ENCODE measurements around the gene KCND2. TPM values are rescaled to one million over a fixed set of nuclear protein-coding genes. Genes with fewer than 3 reads are reported as not detected.

Gene KCND2
- polyA plus RNA-seq, 1 of the 3 experiments (the other 2 are of a cell fraction) = not detected

DNA sequence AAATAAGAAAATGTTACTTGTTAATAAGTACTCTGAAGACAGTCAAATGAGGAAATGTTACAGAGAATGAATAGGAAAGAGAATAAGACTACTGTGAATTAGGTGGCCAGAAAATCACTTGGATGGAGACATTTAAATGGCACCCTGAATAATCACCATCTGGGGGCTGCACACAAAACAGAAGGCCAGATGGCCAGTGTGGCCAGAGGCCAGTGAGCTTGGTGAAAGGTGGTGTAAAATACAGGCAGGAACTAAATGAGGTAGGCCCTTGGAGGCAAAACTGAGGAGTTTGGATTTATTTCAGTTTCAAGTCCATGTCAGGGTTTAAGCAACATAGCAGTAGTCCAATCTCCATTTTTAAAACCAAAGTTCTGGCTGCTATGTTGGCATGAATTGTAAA, 458.3 kb downstream of the KCND2 start:
- no peaks in the 10 kb centered on the region for H3K9me3 ChIP-seq
- H3K9me2 ChIP-seq = no peaks in the 10 kb centered on the region
- TF ChIP-seq SIN3A (IDR thresholded peaks at IDR 0.05; ENCODE audit: borderline replicate concordance, low read depth, low read length) (no peak), RFX5 (IDR thresholded peaks at IDR 0.05; ENCODE audit: low read length) (no peak), FOXM1 (IDR thresholded peaks at IDR 0.05; ENCODE audit: low read depth) (no peak), GABPA (IDR thresholded peaks at IDR 0.05; ENCODE audit: low read depth) (no peak), MXI1 (IDR thresholded peaks at IDR 0.05; ENCODE audit: low read depth, low read length) (no peak), FOSL2 (IDR thresholded peaks at IDR 0.05; ENCODE audit: borderline replicate concordance, low read depth) (no peak), NFIC (IDR thresholded peaks at IDR 0.05; ENCODE audit: borderline replicate concordance) (no peak), YY1 (IDR thresholded peaks at IDR 0.05; ENCODE audit: low read depth) (no peak), EP300 (IDR thresholded peaks at IDR 0.05; ENCODE audit: borderline replicate concordance in 1 of 2, low read depth in 1 of 2, low read length in 1 of 2) (no peak)
- TF ChIP-seq, protein P1, sequence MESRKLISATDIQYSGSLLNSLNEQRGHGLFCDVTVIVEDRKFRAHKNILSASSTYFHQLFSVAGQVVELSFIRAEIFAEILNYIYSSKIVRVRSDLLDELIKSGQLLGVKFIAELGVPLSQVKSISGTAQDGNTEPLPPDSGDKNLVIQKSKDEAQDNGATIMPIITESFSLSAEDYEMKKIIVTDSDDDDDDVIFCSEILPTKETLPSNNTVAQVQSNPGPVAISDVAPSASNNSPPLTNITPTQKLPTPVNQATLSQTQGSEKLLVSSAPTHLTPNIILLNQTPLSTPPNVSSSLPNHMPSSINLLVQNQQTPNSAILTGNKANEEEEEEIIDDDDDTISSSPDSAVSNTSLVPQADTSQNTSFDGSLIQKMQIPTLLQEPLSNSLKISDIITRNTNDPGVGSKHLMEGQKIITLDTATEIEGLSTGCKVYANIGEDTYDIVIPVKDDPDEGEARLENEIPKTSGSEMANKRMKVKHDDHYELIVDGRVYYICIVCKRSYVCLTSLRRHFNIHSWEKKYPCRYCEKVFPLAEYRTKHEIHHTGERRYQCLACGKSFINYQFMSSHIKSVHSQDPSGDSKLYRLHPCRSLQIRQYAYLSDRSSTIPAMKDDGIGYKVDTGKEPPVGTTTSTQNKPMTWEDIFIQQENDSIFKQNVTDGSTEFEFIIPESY (IDR thresholded peaks at IDR 0.05; ENCODE audit: borderline replicate concordance, low read depth) = no peak
- H3K27ac ChIP-seq (ENCODE audit: low read depth in 2 of 2, low read length in 1 of 2) = no peak overlapping the region
- H3K9ac ChIP-seq = no peak overlapping the region
- no peaks in the 10 kb centered on the region for H3K36me3 ChIP-seq (replicated peaks in 1 of 2; ENCODE audit: control insufficient read depth in 1 of 2, insufficient read depth in 2 of 2, low read length in 1 of 2)
- no peak overlapping the region for H2AFZ ChIP-seq (ENCODE audit: low read depth)
- H3K4me2 ChIP-seq = no peak overlapping the region
- no peak for DNase-seq
- POLR2A ChIA-PET = no interaction called here
- H3K4me3 ChIP-seq (ENCODE audit: low read depth in 2 of 2, low read length in 1 of 2) = no peak overlapping the region
- H3F3A ChIP-seq (replicated peaks; ENCODE audit: insufficient read depth) = no peaks in the 10 kb centered on the region
- no peaks in the 10 kb centered on the region for H3K27me3 ChIP-seq (ENCODE audit: insufficient read depth)
- H4K20me1 ChIP-seq (ENCODE audit: insufficient read depth) = no peaks in the 10 kb centered on the region
- H3K79me2 ChIP-seq (ENCODE audit: insufficient read depth) = no peaks in the 10 kb centered on the region; the same call in 1 of the 2 replicates
- H3K4me1 ChIP-seq (ENCODE audit: control insufficient read depth in 1 of 2, insufficient read depth in 2 of 2, low read depth in 1 of 2, low read length in 1 of 2) = no peaks in the 10 kb centered on the region; a peak in 1 of 4 replicates
- CTCF ChIA-PET = interaction anchor here (0.7 to 1.5 kb wide), 2 partner anchors 15 to 61 kb away, joined by 3 to 5 read pairs; no protein-coding TSS in a partner anchor

DNA sequence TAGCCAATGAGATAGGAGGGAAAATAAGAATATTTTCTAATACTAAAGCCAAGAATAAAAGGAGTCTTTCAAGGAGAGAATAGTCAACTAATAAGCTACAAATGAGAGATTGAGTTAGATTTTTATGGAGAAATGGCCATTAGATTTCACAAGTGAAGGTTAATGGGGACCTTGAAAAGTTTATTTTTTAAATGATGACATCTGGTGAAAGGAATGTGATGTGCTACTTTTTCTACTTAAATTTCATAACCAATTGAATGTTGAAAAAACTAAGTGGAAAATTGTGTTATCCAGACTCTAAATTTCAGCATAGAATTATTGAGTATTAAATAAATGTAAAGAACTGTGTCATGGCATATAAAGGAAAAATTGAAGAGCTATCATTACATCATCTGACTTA, 459.3 kb downstream of the KCND2 start:
- no peak overlapping the region for H3K4me3 ChIP-seq (ENCODE audit: low read depth in 2 of 2, low read length in 1 of 2)
- no peak overlapping the region for H3K27ac ChIP-seq (ENCODE audit: low read depth in 2 of 2, low read length in 1 of 2)
- no peaks in the 10 kb centered on the region for H3K36me3 ChIP-seq (replicated peaks in 1 of 2; ENCODE audit: control insufficient read depth in 1 of 2, insufficient read depth in 2 of 2, low read length in 1 of 2)
- H3K4me1 ChIP-seq (ENCODE audit: control insufficient read depth in 1 of 2, insufficient read depth in 2 of 2, low read depth in 1 of 2, low read length in 1 of 2) = no peaks in the 10 kb centered on the region; a peak in 1 of 4 replicates
- H4K20me1 ChIP-seq (ENCODE audit: insufficient read depth) = no peaks in the 10 kb centered on the region
- H3K9me2 ChIP-seq = no peaks in the 10 kb centered on the region
- H3K79me2 ChIP-seq (ENCODE audit: insufficient read depth) = no peaks in the 10 kb centered on the region; the same call in 1 of the 2 replicates
- H3K4me2 ChIP-seq = no peak overlapping the region
- no peaks in the 10 kb centered on the region for H3K27me3 ChIP-seq (ENCODE audit: insufficient read depth)
- no peak overlapping the region for H3K9ac ChIP-seq
- DNase-seq = no peak
- CTCF ChIA-PET = interaction anchor here (0.6 to 1.3 kb wide), 4 partner anchors 12 to 73 kb away, joined by 3 to 5 read pairs (median 4); no protein-coding TSS in a partner anchor
- POLR2A ChIA-PET = no interaction called here
- no peaks in the 10 kb centered on the region for H3F3A ChIP-seq (replicated peaks; ENCODE audit: insufficient read depth)
- no peak overlapping the region for H2AFZ ChIP-seq (ENCODE audit: low read depth)
- H3K9me3 ChIP-seq = no peaks in the 10 kb centered on the region
- no peak for TF ChIP-seq SMC3 (IDR thresholded peaks at IDR 0.05; ENCODE audit: low read depth, low read length)
- TF ChIP-seq, protein P2, sequence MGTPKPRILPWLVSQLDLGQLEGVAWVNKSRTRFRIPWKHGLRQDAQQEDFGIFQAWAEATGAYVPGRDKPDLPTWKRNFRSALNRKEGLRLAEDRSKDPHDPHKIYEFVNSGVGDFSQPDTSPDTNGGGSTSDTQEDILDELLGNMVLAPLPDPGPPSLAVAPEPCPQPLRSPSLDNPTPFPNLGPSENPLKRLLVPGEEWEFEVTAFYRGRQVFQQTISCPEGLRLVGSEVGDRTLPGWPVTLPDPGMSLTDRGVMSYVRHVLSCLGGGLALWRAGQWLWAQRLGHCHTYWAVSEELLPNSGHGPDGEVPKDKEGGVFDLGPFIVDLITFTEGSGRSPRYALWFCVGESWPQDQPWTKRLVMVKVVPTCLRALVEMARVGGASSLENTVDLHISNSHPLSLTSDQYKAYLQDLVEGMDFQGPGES (IDR thresholded peaks at IDR 0.05; ENCODE audit: low read depth, low read length) = no peak
- TF ChIP-seq TAF1 (IDR thresholded peaks at IDR 0.05; ENCODE audit: borderline replicate concordance, low read depth, low read length) = no peak
- no peak for TF ChIP-seq RCOR1 (IDR thresholded peaks at IDR 0.05; ENCODE audit: low read length)
- TF ChIP-seq ELF1 (IDR thresholded peaks at IDR 0.05) = no peak
- TF ChIP-seq RXRA (IDR thresholded peaks at IDR 0.05; ENCODE audit: borderline replicate concordance, low read depth) = no peak
- TF ChIP-seq GABPA (IDR thresholded peaks at IDR 0.05; ENCODE audit: low read depth) = no peak
- no peak for TF ChIP-seq POLR2AphosphoS5 (IDR thresholded peaks at IDR 0.05; ENCODE audit: low read depth, low read length)
- TF ChIP-seq, protein P3, sequence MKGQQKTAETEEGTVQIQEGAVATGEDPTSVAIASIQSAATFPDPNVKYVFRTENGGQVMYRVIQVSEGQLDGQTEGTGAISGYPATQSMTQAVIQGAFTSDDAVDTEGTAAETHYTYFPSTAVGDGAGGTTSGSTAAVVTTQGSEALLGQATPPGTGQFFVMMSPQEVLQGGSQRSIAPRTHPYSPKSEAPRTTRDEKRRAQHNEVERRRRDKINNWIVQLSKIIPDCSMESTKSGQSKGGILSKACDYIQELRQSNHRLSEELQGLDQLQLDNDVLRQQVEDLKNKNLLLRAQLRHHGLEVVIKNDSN (IDR thresholded peaks at IDR 0.05; ENCODE audit: borderline replicate concordance, low read depth) = no peak
- TF ChIP-seq, protein P4, sequence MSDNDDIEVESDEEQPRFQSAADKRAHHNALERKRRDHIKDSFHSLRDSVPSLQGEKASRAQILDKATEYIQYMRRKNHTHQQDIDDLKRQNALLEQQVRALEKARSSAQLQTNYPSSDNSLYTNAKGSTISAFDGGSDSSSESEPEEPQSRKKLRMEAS (IDR thresholded peaks at IDR 0.05; ENCODE audit: low read depth) = no peak
- TF ChIP-seq RAD21 (IDR thresholded peaks at IDR 0.05; ENCODE audit: low read length) = no peak
- TF ChIP-seq, protein P5, sequence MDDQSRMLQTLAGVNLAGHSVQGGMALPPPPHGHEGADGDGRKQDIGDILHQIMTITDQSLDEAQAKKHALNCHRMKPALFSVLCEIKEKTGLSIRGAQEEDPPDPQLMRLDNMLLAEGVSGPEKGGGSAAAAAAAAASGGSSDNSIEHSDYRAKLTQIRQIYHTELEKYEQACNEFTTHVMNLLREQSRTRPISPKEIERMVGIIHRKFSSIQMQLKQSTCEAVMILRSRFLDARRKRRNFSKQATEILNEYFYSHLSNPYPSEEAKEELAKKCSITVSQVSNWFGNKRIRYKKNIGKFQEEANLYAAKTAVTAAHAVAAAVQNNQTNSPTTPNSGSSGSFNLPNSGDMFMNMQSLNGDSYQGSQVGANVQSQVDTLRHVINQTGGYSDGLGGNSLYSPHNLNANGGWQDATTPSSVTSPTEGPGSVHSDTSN (IDR thresholded peaks at IDR 0.05) = no peak
- no peak for TF ChIP-seq TEAD4 (IDR thresholded peaks at IDR 0.05; ENCODE audit: borderline replicate concordance, insufficient read depth)
- TF ChIP-seq SIN3A (IDR thresholded peaks at IDR 0.05; ENCODE audit: borderline replicate concordance, low read depth, low read length) = no peak
- no peak for TF ChIP-seq YY1 (IDR thresholded peaks at IDR 0.05; ENCODE audit: low read depth)
- no peak for TF ChIP-seq NRF1 (IDR thresholded peaks at IDR 0.05; ENCODE audit: low read depth, low read length)
- TF ChIP-seq MXI1 (IDR thresholded peaks at IDR 0.05; ENCODE audit: low read depth, low read length) = no peak
- no peak for TF ChIP-seq RFX5 (IDR thresholded peaks at IDR 0.05; ENCODE audit: low read length)
